Loucy (cell line): ENCODE measurements around the gene S100B.

ENCODE experiments used
- H2AFZ ChIP-seq: fragments of 200-600 bp; sonication (generic); 2 replicates; pipeline ENCODE4 v1.6.0; 2016; ENCODE audit warnings: antibody characterized with exemption, mild to moderate bottlenecking, low read length, moderate library complexity
- H3F3A ChIP-seq: fragments of 200-600 bp; 2 replicates; pipeline ENCODE4 v1.6.0; 2016; ENCODE audit warnings: antibody characterized with exemption, low read depth, mild to moderate bottlenecking
- H3K27me3 ChIP-seq: fragments of 200-600 bp; sonication (generic); 2 replicates; pipeline ENCODE4 v1.6.1; 2014; ENCODE audit warnings: low read length, mild to moderate bottlenecking; ENCODE audit not compliant: insufficient read depth, poor library complexity, severe bottlenecking
- H3K36me3 ChIP-seq: fragments of 200-600 bp; sonication (generic); 2 replicates; pipeline ENCODE4 v1.6.1; 2016; ENCODE audit warnings: low read length; ENCODE audit not compliant: insufficient read depth
- H3K4me1 ChIP-seq: fragments of 200-600 bp; sonication (generic); 2 replicates; pipeline ENCODE4 v1.5.1; 2014; ENCODE audit warnings: low read length, mild to moderate bottlenecking; ENCODE audit not compliant: insufficient read depth, poor library complexity, severe bottlenecking
- H3K4me2 ChIP-seq: fragments of 200-600 bp; sonication (generic); 2 replicates; pipeline ENCODE4 v1.6.0; 2014; ENCODE audit warnings: antibody characterized with exemption, low read length, low read depth, mild to moderate bottlenecking; ENCODE audit not compliant: poor library complexity, severe bottlenecking
- H3K4me3 ChIP-seq: fragments of 200-600 bp; sonication (generic); 2 replicates; pipeline ENCODE4 v1.5.1; 2014; ENCODE audit warnings: low read length, mild to moderate bottlenecking, mixed read lengths; ENCODE audit not compliant: poor library complexity, severe bottlenecking
- H3K79me2 ChIP-seq: fragments of 200-600 bp; sonication (generic); 2 replicates; pipeline ENCODE4 v1.6.1; 2014; ENCODE audit warnings: low read length; ENCODE audit not compliant: insufficient read depth
- H3K9ac ChIP-seq: fragments of 200-600 bp; sonication (generic); 2 replicates; pipeline ENCODE4 v1.6.0; 2014; ENCODE audit warnings: mild to moderate bottlenecking, low read depth, low read length, moderate library complexity; ENCODE audit not compliant: poor library complexity, severe bottlenecking
- H3K9me2 ChIP-seq: fragments of 200-600 bp; sonication (generic); replicated peaks from 2 replicates; pipeline ENCODE4 v1.6.1; 2016; ENCODE audit warnings: low read depth, low read length, mixed read lengths
- H3K9me3 ChIP-seq: fragments of 200-600 bp; sonication (generic); 2 replicates; pipeline ENCODE4 v1.6.1; 2014; ENCODE audit warnings: mild to moderate bottlenecking, antibody characterized with exemption, low read length, low read depth; ENCODE audit not compliant: insufficient read depth
- H4K20me1 ChIP-seq: fragments of 200-600 bp; sonication (generic); 2 replicates; pipeline ENCODE4 v1.6.0; 2014; ENCODE audit warnings: antibody characterized with exemption, low read length, mild to moderate bottlenecking; ENCODE audit not compliant: insufficient read depth, poor library complexity, severe bottlenecking
- CTCF ChIP-seq: fragments of 200-600 bp; sonication (generic); conservative IDR thresholded peaks from 2 replicates; pipeline ENCODE4 v1.5.1; 2014; ENCODE audit warnings: mild to moderate bottlenecking, antibody characterized with exemption, low read length
- EZH2phosphoT487 ChIP-seq: fragments of 200-600 bp; IDR thresholded peaks from 2 replicates; pipeline ENCODE4 v1.6.1; 2018; ENCODE audit warnings: antibody characterized with exemption, mild to moderate bottlenecking, moderate library complexity, borderline replicate concordance

Gene S100B

GRCh38 chr21:46605767-46606426 lies 1.0 kb upstream of the S100B start:
- Histone ChIP-seq H3K4me2 (peak overlapping the region; percentile 74), H3K27me3 (no peaks in the 10 kb centered on the region), H2AFZ (peak overlapping the region; percentile 18), H3K36me3 (no peaks in the 10 kb centered on the region), H3K9me3 (no peaks in the 10 kb centered on the region; the same call in 1 of the 2 replicates), H3F3A (no peaks in the 10 kb centered on the region), H4K20me1 (no peaks in the 10 kb centered on the region), H3K9me2 (no peaks in the 10 kb centered on the region), H3K79me2 (no peaks in the 10 kb centered on the region), H3K4me1 (peaks cover 45% of the 10 kb centered on the region), H3K9ac (peak overlapping the region; percentile 68), H3K4me3 (peak overlapping the region; percentile 54)
- no peak for TF ChIP-seq EZH2phosphoT487
- TF ChIP-seq CTCF: no peak

DNA sequence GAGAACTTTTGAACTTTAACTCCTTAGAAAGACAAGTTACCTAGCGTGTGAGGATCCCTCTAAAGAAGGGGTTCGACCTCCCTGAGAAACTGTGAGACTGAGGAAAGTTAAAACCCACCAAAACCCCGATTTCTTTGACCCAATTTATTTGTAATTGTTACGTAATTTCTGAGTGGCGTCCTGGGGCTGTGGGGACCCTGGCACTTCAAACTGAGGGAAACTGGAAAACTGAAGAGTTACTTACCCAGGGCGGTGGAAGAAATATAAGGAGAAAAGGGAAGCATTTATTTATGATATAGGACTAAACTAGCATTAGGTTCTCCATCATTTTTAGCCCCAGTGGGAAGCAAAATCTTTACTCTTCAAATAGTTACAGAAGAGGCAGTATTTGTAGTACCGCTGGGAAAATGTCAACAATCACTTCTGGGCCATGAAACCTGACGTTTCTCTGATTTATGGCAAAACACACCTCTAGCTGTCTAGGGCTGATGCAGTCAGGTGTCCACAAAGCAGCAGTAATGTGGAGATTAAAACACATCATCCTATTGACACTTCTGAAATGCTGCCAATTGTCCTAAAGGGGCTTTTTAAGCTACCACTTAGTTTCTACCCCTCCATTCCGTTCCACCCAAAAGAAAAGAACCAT lies 430 bp downstream of the S100B start:
- TF ChIP-seq EZH2phosphoT487 (no peak), CTCF (no peak)
- no peaks in the 10 kb centered on the region for H4K20me1 ChIP-seq
- H3K9me3 ChIP-seq: no peaks in the 10 kb centered on the region
- no peak overlapping the region for H3K4me3 ChIP-seq
- peak overlapping the region; percentile 68 for H3K9ac ChIP-seq
- no peaks in the 10 kb centered on the region for H3K79me2 ChIP-seq
- peak overlapping the region; percentile 75; the same call in 1 of the 2 replicates for H2AFZ ChIP-seq
- H3K4me2 ChIP-seq: peak overlapping the region; percentile 74
- no peaks in the 10 kb centered on the region for H3F3A ChIP-seq
- H3K9me2 ChIP-seq: no peaks in the 10 kb centered on the region
- peaks cover 45% of the 10 kb centered on the region for H3K4me1 ChIP-seq
- H3K27me3 ChIP-seq: no peaks in the 10 kb centered on the region
- H3K36me3 ChIP-seq: no peaks in the 10 kb centered on the region

DNA sequence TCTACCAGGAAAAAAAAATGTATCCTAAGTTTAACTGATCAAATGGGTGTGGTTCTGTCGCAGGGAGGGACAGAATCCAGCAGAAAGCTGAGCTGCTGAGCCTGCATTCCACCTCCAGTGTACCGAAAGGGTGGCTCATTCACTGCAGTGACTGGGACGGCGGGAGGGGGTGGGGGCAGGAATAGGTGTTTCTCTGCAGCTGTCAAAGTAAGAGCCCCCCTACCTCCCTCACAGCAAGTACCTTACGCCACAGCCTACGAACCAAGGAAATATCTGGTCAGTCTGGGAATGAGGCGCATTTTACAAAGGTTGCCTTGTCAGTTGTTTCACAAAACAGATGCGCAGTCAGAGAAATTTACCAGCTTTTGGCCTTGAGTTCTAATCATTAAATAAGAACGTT lies 1.7 kb downstream of the S100B start:
- Histone ChIP-seq H3K9me3 (no peaks in the 10 kb centered on the region), H3K9ac (no peak overlapping the region), H3K9me2 (no peaks in the 10 kb centered on the region), H4K20me1 (no peaks in the 10 kb centered on the region), H3F3A (no peaks in the 10 kb centered on the region), H3K4me3 (no peak overlapping the region), H3K27me3 (no peaks in the 10 kb centered on the region), H3K4me2 (no peak overlapping the region), H3K36me3 (no peaks in the 10 kb centered on the region), H3K79me2 (no peaks in the 10 kb centered on the region), H2AFZ (no peak overlapping the region), H3K4me1 (peaks cover 50% of the 10 kb centered on the region)
- TF ChIP-seq CTCF (no peak), EZH2phosphoT487 (no peak)
